ENCODE results near the gene CDH13.

CDH13 gene

GRCh38 chr16:82895843-82896242, 269.1 kb downstream of the CDH13 start:
- Histone ChIP-seq H3K9me3 (ENCODE audit: control insufficient read depth, insufficient read depth, low read length) (no peaks in the 10 kb centered on the region), H3K9me2 (replicated peaks; ENCODE audit: control insufficient read depth, low read length) (no peaks in the 10 kb centered on the region), H3K36me3 (ENCODE audit: control insufficient read depth, low read length) (no peaks in the 10 kb centered on the region), H3K27ac (ENCODE audit: low read depth, low read length) (no peak overlapping the region), H3K4me2 (ENCODE audit: low read length) (no peak overlapping the region), H3K4me1 (ENCODE audit: control insufficient read depth, low read length) (no peaks in the 10 kb centered on the region), H4K20me1 (ENCODE audit: control insufficient read depth, insufficient read depth, low read depth, low read length) (no peaks in the 10 kb centered on the region), H3K79me2 (ENCODE audit: control insufficient read depth, low read length) (no peaks in the 10 kb centered on the region), H3K27me3 (ENCODE audit: control insufficient read depth, low read length) (no peaks in the 10 kb centered on the region), H3F3A (ENCODE audit: control insufficient read depth, insufficient read depth) (no peaks in the 10 kb centered on the region), H3K4me3 (ENCODE audit: low read length) (no peak overlapping the region)
- TF ChIP-seq CTCF (IDR thresholded peaks at IDR 0.05; ENCODE audit: low read depth, low read length, poor library complexity, severe bottlenecking) (no peak), EZH2phosphoT487 (IDR thresholded peaks at IDR 0.05; ENCODE audit: borderline replicate concordance, low read length) (no peak)

GRCh38 chr16:82899006-82899405, 272.2 kb downstream of the CDH13 start:
- TF ChIP-seq CTCF (IDR thresholded peaks at IDR 0.05; ENCODE audit: low read depth, low read length, poor library complexity, severe bottlenecking) = no peak
- no peak for TF ChIP-seq EZH2phosphoT487 (IDR thresholded peaks at IDR 0.05; ENCODE audit: borderline replicate concordance, low read length)
- H3K4me2 ChIP-seq (ENCODE audit: low read length) = no peak overlapping the region

GRCh38 chr16:82899731-82900450, 273.1 kb downstream of the CDH13 start:
- Histone ChIP-seq H3F3A (ENCODE audit: control insufficient read depth, insufficient read depth) (no peaks in the 10 kb centered on the region), H3K9me2 (replicated peaks; ENCODE audit: control insufficient read depth, low read length) (no peaks in the 10 kb centered on the region; the same call in 1 of the 2 replicates), H3K9me3 (ENCODE audit: control insufficient read depth, insufficient read depth, low read length) (no peaks in the 10 kb centered on the region), H3K79me2 (ENCODE audit: control insufficient read depth, low read length) (no peaks in the 10 kb centered on the region), H3K4me1 (ENCODE audit: control insufficient read depth, low read length) (no peaks in the 10 kb centered on the region), H3K36me3 (ENCODE audit: control insufficient read depth, low read length) (no peaks in the 10 kb centered on the region), H3K4me2 (ENCODE audit: low read length) (no peak overlapping the region), H3K27me3 (ENCODE audit: control insufficient read depth, low read length) (no peaks in the 10 kb centered on the region), H3K27ac (ENCODE audit: low read depth, low read length) (no peak overlapping the region), H3K4me3 (ENCODE audit: low read length) (no peak overlapping the region), H4K20me1 (ENCODE audit: control insufficient read depth, insufficient read depth, low read depth, low read length) (no peaks in the 10 kb centered on the region)
- TF ChIP-seq CTCF (IDR thresholded peaks at IDR 0.05; ENCODE audit: low read depth, low read length, poor library complexity, severe bottlenecking) (no peak), EZH2phosphoT487 (IDR thresholded peaks at IDR 0.05; ENCODE audit: borderline replicate concordance, low read length) (no peak)

More at GRCh38 chr16:82899006-82899405, 272.2 kb downstream of the CDH13 start:
- no peaks in the 10 kb centered on the region for H3K9me3 ChIP-seq (ENCODE audit: control insufficient read depth, insufficient read depth, low read length)
- no peaks in the 10 kb centered on the region for H3K36me3 ChIP-seq (ENCODE audit: control insufficient read depth, low read length)
- H3K79me2 ChIP-seq (ENCODE audit: control insufficient read depth, low read length) = no peaks in the 10 kb centered on the region
- H3K9me2 ChIP-seq (replicated peaks; ENCODE audit: control insufficient read depth, low read length) = no peaks in the 10 kb centered on the region
- no peak overlapping the region for H3K27ac ChIP-seq (ENCODE audit: low read depth, low read length)
- no peak overlapping the region for H3K4me3 ChIP-seq (ENCODE audit: low read length)
- H3K4me1 ChIP-seq (ENCODE audit: control insufficient read depth, low read length) = no peaks in the 10 kb centered on the region
- no peaks in the 10 kb centered on the region for H3K27me3 ChIP-seq (ENCODE audit: control insufficient read depth, low read length)
- H3F3A ChIP-seq (ENCODE audit: control insufficient read depth, insufficient read depth) = no peaks in the 10 kb centered on the region
- H4K20me1 ChIP-seq (ENCODE audit: control insufficient read depth, insufficient read depth, low read depth, low read length) = no peaks in the 10 kb centered on the region

Data from DOHH2 (cell line).